GM21825 (cell line): ENCODE measurements around the gene OR10H1.
"Not testable (repeated sequence)": the region's sequence is repeated elsewhere in the genome, so short reads cannot be mapped to it uniquely, and the experiment has no call there.

Experiments
- ATAC-seq: cut with Tn5 transposase; IDR thresholded peaks from one replicate; pipeline ENCODE4 v1.9.1; 2021; ENCODE audit warnings: mild to moderate bottlenecking, moderate library complexity; ENCODE audit not compliant: unreplicated experiment

The OR10H1 gene

DNA sequence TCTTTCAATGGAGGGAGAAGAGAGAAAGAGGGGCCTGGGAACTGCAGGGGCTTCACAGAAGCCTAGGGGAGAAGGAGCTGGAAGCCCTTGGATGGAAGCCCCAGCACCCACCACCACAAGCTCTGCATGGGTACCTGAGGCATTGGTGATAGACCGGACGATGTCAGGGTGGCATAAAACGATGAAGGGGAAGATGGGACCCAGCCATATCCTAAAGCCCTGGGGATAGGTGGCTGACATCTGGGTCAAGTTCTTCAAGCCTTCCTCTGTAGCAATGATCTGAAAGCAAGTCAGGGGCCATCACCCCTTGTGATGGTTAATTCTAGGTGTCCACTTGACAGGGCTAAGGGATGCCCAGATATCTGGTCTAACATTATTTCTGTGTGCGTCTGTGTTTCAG is 39.2 kb downstream of the OR10H1 start:
- ATAC-seq: no peak

DNA sequence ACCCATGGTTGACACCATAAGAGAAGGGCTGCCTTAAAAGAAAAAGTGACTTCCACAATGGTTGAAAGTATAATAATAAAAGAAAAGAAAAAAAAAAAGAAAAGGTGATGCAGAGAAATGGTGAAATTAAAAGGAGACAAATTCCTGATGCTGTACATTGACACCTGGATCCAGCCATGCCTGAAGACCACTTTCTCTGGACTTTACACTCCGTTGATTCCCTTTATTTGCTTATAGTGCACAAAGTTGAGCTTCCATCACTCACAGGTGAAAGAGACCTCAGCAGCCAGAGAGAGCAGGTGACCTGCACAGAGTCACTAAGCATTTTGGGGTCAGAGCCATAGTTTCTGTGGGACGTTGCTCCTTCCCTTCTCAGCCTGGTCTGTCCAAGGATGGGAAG is 40.2 kb downstream of the OR10H1 start:
- no peak for ATAC-seq

DNA sequence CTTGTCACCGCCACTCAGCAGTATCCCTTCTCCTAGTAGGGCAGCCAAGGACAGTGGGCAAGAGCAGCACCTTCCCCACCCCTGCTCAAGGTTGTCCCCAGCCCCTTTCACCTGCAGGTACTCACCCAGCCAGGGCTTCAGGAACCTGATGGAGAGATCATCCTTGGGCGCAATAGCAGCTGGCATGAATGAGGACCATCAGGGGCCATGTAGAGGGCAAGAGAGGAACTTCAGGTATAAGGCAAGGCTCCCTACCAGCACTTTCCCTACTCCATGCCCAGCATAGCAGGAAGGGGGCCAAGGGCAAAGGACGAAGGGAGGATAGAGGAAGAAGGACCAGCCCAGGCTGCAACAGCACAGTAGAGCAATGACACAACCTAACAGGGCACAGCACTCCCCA is 41.3 kb downstream of the OR10H1 start:
- not testable (repeated sequence) for ATAC-seq

DNA sequence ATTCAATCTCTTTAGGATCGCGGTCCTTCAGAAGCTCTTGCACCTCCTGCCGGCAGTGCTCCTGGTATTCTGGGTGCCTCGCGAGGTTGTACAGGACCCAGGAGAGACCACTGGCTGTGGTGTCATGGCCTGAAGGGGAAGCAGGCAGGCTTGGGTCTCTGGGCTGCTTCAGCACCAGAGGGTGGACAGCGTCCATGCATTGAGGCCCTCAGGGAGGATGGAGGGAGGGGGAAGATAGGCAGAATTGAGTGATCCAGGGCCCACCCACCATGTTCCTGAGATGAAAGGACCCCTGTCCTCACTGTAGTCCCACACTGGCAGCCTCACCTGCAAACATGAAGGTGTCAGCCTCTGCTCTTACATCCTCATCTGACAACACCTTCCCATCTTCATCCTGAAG is 45.9 kb downstream of the OR10H1 start:
- no peak for ATAC-seq

DNA sequence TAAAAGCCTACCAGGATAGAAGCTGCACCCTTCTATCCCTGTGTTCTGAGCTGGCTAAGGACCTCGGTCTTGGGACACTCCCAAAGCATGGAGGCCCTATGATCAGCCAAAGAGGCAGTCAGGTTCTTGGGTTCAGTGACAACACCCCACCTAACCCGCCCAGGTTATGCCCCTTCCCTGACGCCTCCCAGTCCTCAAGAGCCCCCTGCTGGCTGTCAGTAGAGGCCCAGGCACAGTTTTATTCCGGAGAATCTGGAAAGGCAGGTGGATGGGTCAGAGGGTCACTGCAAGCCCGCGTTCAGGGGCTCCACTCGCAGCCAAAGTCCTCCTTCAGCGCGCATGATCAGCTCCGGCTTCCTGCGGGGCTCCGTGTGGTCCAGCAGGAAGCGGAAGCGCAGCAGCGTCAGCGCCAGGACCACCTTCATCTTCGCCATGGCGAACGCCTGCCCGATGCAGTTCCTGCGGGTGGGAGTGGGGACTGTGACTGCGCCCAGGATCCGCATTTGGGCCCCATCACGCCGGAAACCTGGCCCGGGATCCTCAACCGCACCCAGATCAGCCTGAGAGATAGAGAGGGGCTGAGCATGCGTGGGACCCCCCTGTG is 55.4 kb downstream of the OR10H1 start:
- ATAC-seq: no peak

DNA sequence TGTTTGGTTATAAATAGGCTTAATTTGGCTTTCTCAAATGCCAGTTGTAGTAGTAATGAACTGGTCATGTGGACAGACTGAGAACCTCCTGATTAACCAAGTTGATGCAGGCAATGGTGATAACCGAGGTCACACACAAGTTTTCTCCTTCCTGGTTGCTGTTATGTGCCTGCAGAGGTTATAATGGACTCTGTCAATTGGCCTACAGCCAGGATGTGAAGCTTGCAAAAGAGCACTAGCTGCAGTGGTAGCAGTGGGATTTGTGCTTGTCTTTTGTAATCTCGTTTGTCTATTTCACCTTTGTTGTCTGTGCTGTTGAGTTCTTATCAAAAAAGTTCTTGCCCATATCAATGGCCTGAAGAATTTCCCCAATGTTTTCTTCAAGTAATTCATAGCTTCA is 57.1 kb downstream of the OR10H1 start:
- no peak for ATAC-seq
